Hepatocyte (in vitro differentiated cells): ENCODE measurements around the gene CFLAR.

ENCODE experiments used
- CTCF ChIP-seq: fragments of 200-600 bp; sonication (generic); IDR thresholded peaks from 2 replicates; pipeline ENCODE4 v1.5.1; 2016; ENCODE audit warnings: antibody characterized with exemption, mild to moderate bottlenecking; ENCODE audit not compliant: poor library complexity
- EZH2 ChIP-seq: fragments of 200-600 bp; sonication (generic); IDR thresholded peaks from 2 replicates; pipeline ENCODE4 v1.6.1; 2016; ENCODE audit warnings: antibody characterized with exemption, mild to moderate bottlenecking, borderline replicate concordance
- EZH2phosphoT487 ChIP-seq: fragments of 200-600 bp; sonication (generic); IDR thresholded peaks from one replicate; pipeline ENCODE4 v1.6.1; 2018; ENCODE audit warnings: antibody characterized with exemption, mild to moderate bottlenecking, low read depth, moderate library complexity; ENCODE audit not compliant: unreplicated experiment, severe bottlenecking

GRCh38 chr2:201172279-201172678 lies 56.3 kb downstream of the CFLAR start:
- no peak for TF ChIP-seq CTCF
- TF ChIP-seq EZH2phosphoT487, result no peak
- no peak for TF ChIP-seq EZH2
